Measurements from ENCODE around the gene MARCHF6. TPM values are rescaled to one million over a fixed set of nuclear protein-coding genes. Genes with fewer than 3 reads are reported as not detected.

The MARCHF6 gene
- polyA plus RNA-seq, 1 of the 3 experiments (the other 2 are of a cell fraction) = 52.4 TPM

- peaks cover 0 to 18% of the 10 kb centered on the region in 2 experiments; a peak in 1 of 4 replicates for H3K4me1 ChIP-seq (ENCODE audit: control insufficient read depth in 1 of 2, insufficient read depth in 2 of 2, low read depth in 1 of 2, low read length in 1 of 2)
- WGBS (ENCODE audit: low lambda C conversion rate) = 62% methylated on average over 4 of the region's 4 CpGs
- CTCF ChIA-PET = no interaction called here
Measured at GRCh38 chr5:10337986-10338385, 15.5 kb upstream of the MARCHF6 start.

GRCh38 chr5:10338686-10339057 is 14.8 kb upstream of the MARCHF6 start:
- H4K20me1 ChIP-seq (ENCODE audit: insufficient read depth) = no peaks in the 10 kb centered on the region
- H3K9me2 ChIP-seq = no peaks in the 10 kb centered on the region
- H3K9me3 ChIP-seq = no peaks in the 10 kb centered on the region
- H3K4me2 ChIP-seq = no peak overlapping the region
- TF ChIP-seq EP300 (IDR thresholded peaks at IDR 0.05; ENCODE audit: borderline replicate concordance in 1 of 2, low read depth in 1 of 2, low read length in 1 of 2) (no peak), USF2 (IDR thresholded peaks at IDR 0.05; ENCODE audit: borderline replicate concordance, low read depth, low read length) (no peak), NFIC (IDR thresholded peaks at IDR 0.05; ENCODE audit: borderline replicate concordance) (no peak), NRF1 (IDR thresholded peaks at IDR 0.05; ENCODE audit: low read depth, low read length) (no peak), FOSL2 (IDR thresholded peaks at IDR 0.05; ENCODE audit: borderline replicate concordance, low read depth) (no peak), EZH2phosphoT487 (IDR thresholded peaks at IDR 0.05; ENCODE audit: borderline replicate concordance, low read depth) (no peak), TCF12 (IDR thresholded peaks at IDR 0.05) (no peak), JUND (IDR thresholded peaks at IDR 0.05) (no peak), SIN3A (IDR thresholded peaks at IDR 0.05; ENCODE audit: borderline replicate concordance, low read depth, low read length) (no peak), MEF2A (IDR thresholded peaks at IDR 0.05; ENCODE audit: borderline replicate concordance, low read depth) (no peak)
- H3K27ac ChIP-seq (ENCODE audit: low read depth in 2 of 2, low read length in 1 of 2) = peak overlapping the region in 1 of 2 experiments; percentile 3; a peak in 1 of 4 replicates
- H3K4me1 ChIP-seq (ENCODE audit: control insufficient read depth in 1 of 2, insufficient read depth in 2 of 2, low read depth in 1 of 2, low read length in 1 of 2) = peaks cover 0 to 18% of the 10 kb centered on the region in 2 experiments; a peak in 1 of 4 replicates
- ChIA-PET POLR2A (interaction anchor here (1.0 kb wide), 1 partner anchor 15 kb away, joined by 4 read pairs; the partner anchor contains the start of gene MARCHF6), CTCF (no interaction called here)
- H3F3A ChIP-seq (replicated peaks; ENCODE audit: insufficient read depth) = no peaks in the 10 kb centered on the region
- no peak overlapping the region for H3K9ac ChIP-seq
- DNase-seq = peak; percentile 22
- H3K79me2 ChIP-seq (ENCODE audit: insufficient read depth) = no peaks in the 10 kb centered on the region
- no peaks in the 10 kb centered on the region for H3K27me3 ChIP-seq (ENCODE audit: insufficient read depth)
- H2AFZ ChIP-seq (ENCODE audit: low read depth) = no peak overlapping the region
- 88% methylated on average over 2 of the region's 2 CpGs for WGBS (ENCODE audit: low lambda C conversion rate)
- H3K36me3 ChIP-seq (replicated peaks in 1 of 2; ENCODE audit: control insufficient read depth in 1 of 2, insufficient read depth in 2 of 2, low read length in 1 of 2) = no peaks in the 10 kb centered on the region
- no peak overlapping the region for H3K4me3 ChIP-seq (ENCODE audit: low read depth in 2 of 2, low read length in 1 of 2)

More at GRCh38 chr5:10337986-10338385, 15.5 kb upstream of the MARCHF6 start:
- Histone ChIP-seq H3K4me2 (no peak overlapping the region), H3K4me3 (ENCODE audit: low read depth in 2 of 2, low read length in 1 of 2) (no peak overlapping the region), H3K9me2 (no peaks in the 10 kb centered on the region), H3K9me3 (no peaks in the 10 kb centered on the region), H3K27ac (ENCODE audit: low read depth in 2 of 2, low read length in 1 of 2) (no peak overlapping the region), H3K9ac (no peak overlapping the region), H4K20me1 (ENCODE audit: insufficient read depth) (no peaks in the 10 kb centered on the region), H3K36me3 (replicated peaks in 1 of 2; ENCODE audit: control insufficient read depth in 1 of 2, insufficient read depth in 2 of 2, low read length in 1 of 2) (no peaks in the 10 kb centered on the region), H2AFZ (ENCODE audit: low read depth) (no peak overlapping the region), H3K79me2 (ENCODE audit: insufficient read depth) (no peaks in the 10 kb centered on the region), H3F3A (replicated peaks; ENCODE audit: insufficient read depth) (no peaks in the 10 kb centered on the region), H3K27me3 (ENCODE audit: insufficient read depth) (no peaks in the 10 kb centered on the region)
- POLR2A ChIA-PET = no interaction called here
- TF ChIP-seq CTCF (IDR thresholded peaks at IDR 0.05) (no peak), FOXM1 (IDR thresholded peaks at IDR 0.05; ENCODE audit: low read depth) (no peak), MEF2A (IDR thresholded peaks at IDR 0.05; ENCODE audit: borderline replicate concordance, low read depth) (no peak), ZBTB33 (IDR thresholded peaks at IDR 0.05; ENCODE audit: borderline replicate concordance, low read depth) (no peak)
- DNase-seq = no peak

Measured in SK-N-SH (cell line).